Astrocyte (in vitro differentiated cells and primary cell): ENCODE results near the gene DGKB. TPM values are rescaled to one million over a fixed set of nuclear protein-coding genes. Genes with fewer than 3 reads are reported as not detected.

Source experiments
- DNase-seq: peaks from one replicate; pipeline ENCODE4 v3.0.0-alpha.2; 2010; ENCODE audit warnings: low read depth
- FAIRE-seq: peaks from 2 replicates; lab custom pipeline; 2011; peaks lifted over from hg19 to GRCh38; lab: Jason Lieb, UNC
- H2AFZ ChIP-seq: 2 replicates; pipeline ENCODE4 v1.6.0; 2012; ENCODE audit warnings: low read depth, low read length, inconsistent platforms
- H3K27ac ChIP-seq: 2 replicates; pipeline ENCODE4 v1.5.1; 2011; ENCODE audit warnings: low read depth, low read length, inconsistent platforms
- H3K27me3 ChIP-seq: 2 replicates; pipeline ENCODE4 v1.6.0; 2011; ENCODE audit warnings: low read length, inconsistent platforms; ENCODE audit not compliant: insufficient read depth
- H3K36me3 ChIP-seq: 2 replicates; pipeline ENCODE4 v1.5.1; 2011; ENCODE audit warnings: low read length, inconsistent platforms; ENCODE audit not compliant: insufficient read depth
- H3K4me1 ChIP-seq: 2 replicates; pipeline ENCODE4 v1.5.1; 2011; ENCODE audit warnings: low read length, inconsistent platforms; ENCODE audit not compliant: insufficient read depth
- H3K4me2 ChIP-seq: 2 replicates; pipeline ENCODE4 v1.6.0; 2012; ENCODE audit warnings: low read length, inconsistent platforms
- H3K4me3 ChIP-seq: 2 replicates; pipeline ENCODE4 v1.5.1; 2011; ENCODE audit warnings: low read depth, mild to moderate bottlenecking, low read length, inconsistent platforms; ENCODE audit not compliant: insufficient read depth
- H3K79me2 ChIP-seq: 2 replicates; pipeline ENCODE4 v1.6.0; 2012; ENCODE audit warnings: mild to moderate bottlenecking, low read length, inconsistent platforms; ENCODE audit not compliant: insufficient read depth
- H3K9ac ChIP-seq: 2 replicates; pipeline ENCODE4 v1.6.0; 2012; ENCODE audit warnings: mild to moderate bottlenecking, low read length, inconsistent platforms
- H3K9me3 ChIP-seq: 2 replicates; pipeline ENCODE4 v1.5.1; 2012; ENCODE audit warnings: low read depth, mild to moderate bottlenecking, low read length, inconsistent platforms; ENCODE audit not compliant: insufficient read depth
- H4K20me1 ChIP-seq: 2 replicates; pipeline ENCODE4 v1.6.0; 2012; ENCODE audit warnings: low read length, inconsistent platforms; ENCODE audit not compliant: insufficient read depth
- H3K27ac Mint-ChIP-seq: one replicate; pipeline ENCODE4 v1.8.0; 2021; ENCODE audit warnings: mild to moderate bottlenecking, mixed read lengths; ENCODE audit not compliant: unreplicated experiment
- H3K27me3 Mint-ChIP-seq: one replicate; pipeline ENCODE4 v1.8.0; 2021; ENCODE audit warnings: low read depth, mixed read lengths; ENCODE audit not compliant: unreplicated experiment
- H3K36me3 Mint-ChIP-seq: one replicate; pipeline ENCODE4 v1.8.0; 2021; ENCODE audit warnings: low read depth, mixed read lengths; ENCODE audit not compliant: unreplicated experiment
- H3K4me1 Mint-ChIP-seq: one replicate; pipeline ENCODE4 v1.8.0; 2021; ENCODE audit warnings: low read depth, mixed read lengths; ENCODE audit not compliant: unreplicated experiment
- H3K4me3 Mint-ChIP-seq: one replicate; pipeline ENCODE4 v1.8.0; 2021; ENCODE audit warnings: mild to moderate bottlenecking, moderate library complexity, mixed read lengths; ENCODE audit not compliant: unreplicated experiment
- H3K9me3 Mint-ChIP-seq: one replicate; pipeline ENCODE4 v1.8.0; 2021; ENCODE audit warnings: mild to moderate bottlenecking, mixed read lengths; ENCODE audit not compliant: unreplicated experiment
- EZH2 ChIP-seq: IDR thresholded peaks from 2 replicates; pipeline ENCODE4 v1.6.1; 2012; ENCODE audit warnings: mild to moderate bottlenecking, low read length, inconsistent platforms; ENCODE audit not compliant: insufficient read depth
- total RNA-seq: library from RNA; stranded (reverse); gene quantifications from 2 replicates; pipeline ENCODE4 v1.2.1, GENCODE V29; 2021
- TF ChIP-seq, protein P1 (sequence below): IDR thresholded peaks from 2 replicates; pipeline ENCODE4 v1.5.1; 2011; ENCODE audit warnings: low read depth, mild to moderate bottlenecking, inconsistent platforms, low read length, moderate library complexity; ENCODE audit not compliant: insufficient read depth

The DGKB gene
- total RNA-seq, 1 donor from 2014 or later = 0.39 TPM

DNA sequence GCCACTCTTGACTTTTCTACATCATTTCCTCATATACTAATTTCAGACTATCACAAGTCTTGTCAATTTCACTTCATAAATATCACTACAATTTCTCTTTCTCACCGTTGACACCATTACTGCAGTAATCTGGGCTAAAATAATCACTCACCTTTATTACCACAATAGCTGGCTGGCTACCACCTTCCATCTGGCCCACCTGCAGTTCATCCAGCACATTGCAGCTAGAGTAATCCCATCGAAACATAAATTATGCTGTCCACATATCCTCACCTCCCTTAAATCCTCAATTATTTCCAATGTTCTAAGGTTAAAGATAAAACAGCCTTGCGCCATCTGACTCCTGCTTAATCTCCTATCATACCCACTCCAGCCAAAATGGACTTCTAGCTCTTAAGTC lies 16.0 kb downstream of the DGKB start:
- no peaks in the 10 kb centered on the region for H3K9me3 ChIP-seq
- H3K9ac ChIP-seq = no peak overlapping the region
- no peak for DNase-seq
- no peak for FAIRE-seq
- H3K4me1 Mint-ChIP-seq = no peaks in the 10 kb centered on the region
- H3K36me3 Mint-ChIP-seq = no peaks in the 10 kb centered on the region
- no peaks in the 10 kb centered on the region for H4K20me1 ChIP-seq
- no peaks in the 10 kb centered on the region for H3K79me2 ChIP-seq
- H2AFZ ChIP-seq = no peak overlapping the region
- H3K4me3 Mint-ChIP-seq = no peak overlapping the region
- H3K4me1 ChIP-seq = no peaks in the 10 kb centered on the region
- H3K27ac ChIP-seq = no peak overlapping the region
- H3K4me3 ChIP-seq = no peak overlapping the region
- no peak overlapping the region for H3K4me2 ChIP-seq
- no peaks in the 10 kb centered on the region for H3K27me3 ChIP-seq
- H3K36me3 ChIP-seq = no peaks in the 10 kb centered on the region
- no peaks in the 10 kb centered on the region for H3K9me3 Mint-ChIP-seq
- H3K27me3 Mint-ChIP-seq = no peaks in the 10 kb centered on the region
- H3K27ac Mint-ChIP-seq = no peak overlapping the region
- TF ChIP-seq, protein P1, sequence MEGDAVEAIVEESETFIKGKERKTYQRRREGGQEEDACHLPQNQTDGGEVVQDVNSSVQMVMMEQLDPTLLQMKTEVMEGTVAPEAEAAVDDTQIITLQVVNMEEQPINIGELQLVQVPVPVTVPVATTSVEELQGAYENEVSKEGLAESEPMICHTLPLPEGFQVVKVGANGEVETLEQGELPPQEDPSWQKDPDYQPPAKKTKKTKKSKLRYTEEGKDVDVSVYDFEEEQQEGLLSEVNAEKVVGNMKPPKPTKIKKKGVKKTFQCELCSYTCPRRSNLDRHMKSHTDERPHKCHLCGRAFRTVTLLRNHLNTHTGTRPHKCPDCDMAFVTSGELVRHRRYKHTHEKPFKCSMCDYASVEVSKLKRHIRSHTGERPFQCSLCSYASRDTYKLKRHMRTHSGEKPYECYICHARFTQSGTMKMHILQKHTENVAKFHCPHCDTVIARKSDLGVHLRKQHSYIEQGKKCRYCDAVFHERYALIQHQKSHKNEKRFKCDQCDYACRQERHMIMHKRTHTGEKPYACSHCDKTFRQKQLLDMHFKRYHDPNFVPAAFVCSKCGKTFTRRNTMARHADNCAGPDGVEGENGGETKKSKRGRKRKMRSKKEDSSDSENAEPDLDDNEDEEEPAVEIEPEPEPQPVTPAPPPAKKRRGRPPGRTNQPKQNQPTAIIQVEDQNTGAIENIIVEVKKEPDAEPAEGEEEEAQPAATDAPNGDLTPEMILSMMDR = no peak
- TF ChIP-seq EZH2 = no peak

GRCh38 chr7:14875941-14876587 lies 26.5 kb downstream of the DGKB start:
- Mint-ChIP-seq H3K4me1 (no peaks in the 10 kb centered on the region), H3K9me3 (no peaks in the 10 kb centered on the region), H3K4me3 (no peak overlapping the region), H3K27me3 (no peaks in the 10 kb centered on the region), H3K36me3 (no peaks in the 10 kb centered on the region), H3K27ac (no peak overlapping the region)
- H3K27ac ChIP-seq = no peak overlapping the region
- H4K20me1 ChIP-seq = no peaks in the 10 kb centered on the region
- TF ChIP-seq EZH2 = no peak
- TF ChIP-seq, protein P1 = no peak
- H3K9ac ChIP-seq = no peak overlapping the region
- H2AFZ ChIP-seq = no peak overlapping the region
- H3K4me3 ChIP-seq = no peak overlapping the region
- DNase-seq (no peak), FAIRE-seq (no peak)
- no peaks in the 10 kb centered on the region for H3K79me2 ChIP-seq
- no peaks in the 10 kb centered on the region for H3K9me3 ChIP-seq
- no peak overlapping the region for H3K4me2 ChIP-seq
- H3K4me1 ChIP-seq = no peaks in the 10 kb centered on the region
- H3K36me3 ChIP-seq = no peaks in the 10 kb centered on the region
- no peaks in the 10 kb centered on the region for H3K27me3 ChIP-seq

GRCh38 chr7:14871880-14872279 lies 30.7 kb downstream of the DGKB start:
- no peaks in the 10 kb centered on the region for H3K27me3 Mint-ChIP-seq
- Histone ChIP-seq H3K4me2 (no peak overlapping the region), H3K79me2 (no peaks in the 10 kb centered on the region), H3K27me3 (no peaks in the 10 kb centered on the region), H3K4me3 (no peak overlapping the region), H3K9me3 (no peaks in the 10 kb centered on the region), H3K36me3 (no peaks in the 10 kb centered on the region), H3K9ac (no peak overlapping the region), H2AFZ (no peak overlapping the region), H3K27ac (no peak overlapping the region), H3K4me1 (no peaks in the 10 kb centered on the region), H4K20me1 (no peaks in the 10 kb centered on the region)
- TF ChIP-seq, protein P1 = no peak
- no peak for TF ChIP-seq EZH2
- H3K9me3 Mint-ChIP-seq = no peaks in the 10 kb centered on the region
- no peaks in the 10 kb centered on the region for H3K36me3 Mint-ChIP-seq
- FAIRE-seq (no peak), DNase-seq (no peak)
- H3K27ac Mint-ChIP-seq = no peak overlapping the region
- no peaks in the 10 kb centered on the region for H3K4me1 Mint-ChIP-seq
- no peak overlapping the region for H3K4me3 Mint-ChIP-seq
